K562 (cell line): Measurements from ENCODE around the gene PLP2. TPM values are rescaled to one million over a fixed set of nuclear protein-coding genes. Genes with fewer than 3 reads are reported as not detected.
A peak's percentile ranks its signal among the peaks of the same experiment; 100 is the strongest.

Experiments
- COPS2 ChIP-seq: fragments of 450-650 bp; conservative IDR thresholded peaks from 2 replicates; pipeline ENCODE4 v1.6.1; 2016; ENCODE audit warnings: mild to moderate bottlenecking, moderate library complexity
- E4F1 ChIP-seq: fragments of 250-450 bp; sonication (Bioruptor Pico); IDR thresholded peaks from 2 replicates; pipeline ENCODE4 v1.5.0; 2021; ENCODE audit warnings: mild to moderate bottlenecking, borderline replicate concordance
- HNRNPLL ChIP-seq: fragments of 200-400 bp; formaldehyde crosslinking; IDR thresholded peaks from 2 replicates; pipeline ENCODE4 v1.6.1; 2017; ENCODE audit warnings: low read length, low read depth, mild to moderate bottlenecking; ENCODE audit not compliant: poor library complexity, severe bottlenecking
- KLF16 ChIP-seq: IDR thresholded peaks from 2 replicates; pipeline ENCODE4 v1.6.1; 2016; ENCODE audit warnings: antibody characterized with exemption
- PRDM10 ChIP-seq: fragments of 450-650 bp; IDR thresholded peaks from 2 replicates; pipeline ENCODE4 v1.6.1; 2018; ENCODE audit not compliant: partially characterized antibody
- SMAD1 ChIP-seq: fragments of 150-350 bp; IDR thresholded peaks from 2 replicates; pipeline ENCODE4 v1.6.1; 2014; ENCODE audit warnings: low read length, low read depth; ENCODE audit not compliant: partially characterized antibody
- TCF3 ChIP-seq: sonication (generic); formaldehyde crosslinking; IDR thresholded peaks from 2 replicates; pipeline ENCODE4 v1.4.0; 2020; ENCODE audit warnings: mild to moderate bottlenecking, missing genetic modification reagents
- TEAD4 ChIP-seq, 2 experiments: sonication (generic) in 1 of 2; formaldehyde crosslinking in 1 of 2; IDR thresholded peaks; 2 replicates each; pipeline versions ENCODE4 v1.6.1 to v1.8.0; 2012 to 2022; ENCODE audit warnings: borderline replicate concordance in 1 of 2, inconsistent platforms in 1 of 2, low read length in 1 of 2, mild to moderate bottlenecking in 1 of 2, missing genetic modification reagents in 1 of 2
- ZBTB12 ChIP-seq: fragments of 250-450 bp; sonication (Bioruptor Pico); IDR thresholded peaks from 2 replicates; pipeline ENCODE4 v1.4.0; 2020
- ZNF316 ChIP-seq: fragments of 450-650 bp; IDR thresholded peaks from 2 replicates; pipeline ENCODE4 v1.6.1; 2016
- polyA plus RNA-seq, 8 experiments: library from polyadenylated mRNA; depleted of rRNA in 4 of 8; stranded (reverse) in 5 of 8; unstranded in 3 of 8; fragments of >200 nt; fragmentation: Nextera tagmentation in 2 of 8; fragmentation: Illumina TruSeq in 1 of 8; extraction: Ambion mirVana in 2 of 8; extraction: Trizol in 1 of 8; gene quantifications; 2 replicates each; pipeline versions ENCODE4 v1.2.1 to v1.2.3, GENCODE V29; 2011 to 2014; ENCODE audit warnings: inconsistent platforms in 1 of 8, missing spikeins in 1 of 8
- total RNA-seq, 7 experiments: library from RNA; depleted of rRNA in 6 of 7; stranded (reverse); fragments of >200 nt in 6 of 7; fragmentation: Illumina TruSeq in 2 of 7; extraction: Trizol in 2 of 7; gene quantifications; 2 replicates each; pipeline versions ENCODE4 v1.2.1 to v1.2.3, GENCODE V29; 2011 to 2021; ENCODE audit warnings: low replicate concordance in 1 of 7
- TF ChIP-seq, protein P1 (sequence below), 2 experiments: fragments of 450-650 bp; conservative IDR thresholded peaks; 2 replicates each; pipeline ENCODE4 v1.6.1; 2017; ENCODE audit warnings: mild to moderate bottlenecking in 2 of 2, moderate library complexity in 2 of 2
- TF ChIP-seq, protein P2 (sequence below): fragments of 450-650 bp; IDR thresholded peaks from 2 replicates; pipeline ENCODE4 v1.7.1; 2018; ENCODE audit warnings: mild to moderate bottlenecking, low read depth; ENCODE audit not compliant: partially characterized antibody

PLP2 gene
- total and polyA plus RNA-seq, 9 of the 15 experiments (the other 6 are each of a cell fraction or from before 2014, with no cell fraction given): 34.7 to 236 (median 112) TPM

DNA sequence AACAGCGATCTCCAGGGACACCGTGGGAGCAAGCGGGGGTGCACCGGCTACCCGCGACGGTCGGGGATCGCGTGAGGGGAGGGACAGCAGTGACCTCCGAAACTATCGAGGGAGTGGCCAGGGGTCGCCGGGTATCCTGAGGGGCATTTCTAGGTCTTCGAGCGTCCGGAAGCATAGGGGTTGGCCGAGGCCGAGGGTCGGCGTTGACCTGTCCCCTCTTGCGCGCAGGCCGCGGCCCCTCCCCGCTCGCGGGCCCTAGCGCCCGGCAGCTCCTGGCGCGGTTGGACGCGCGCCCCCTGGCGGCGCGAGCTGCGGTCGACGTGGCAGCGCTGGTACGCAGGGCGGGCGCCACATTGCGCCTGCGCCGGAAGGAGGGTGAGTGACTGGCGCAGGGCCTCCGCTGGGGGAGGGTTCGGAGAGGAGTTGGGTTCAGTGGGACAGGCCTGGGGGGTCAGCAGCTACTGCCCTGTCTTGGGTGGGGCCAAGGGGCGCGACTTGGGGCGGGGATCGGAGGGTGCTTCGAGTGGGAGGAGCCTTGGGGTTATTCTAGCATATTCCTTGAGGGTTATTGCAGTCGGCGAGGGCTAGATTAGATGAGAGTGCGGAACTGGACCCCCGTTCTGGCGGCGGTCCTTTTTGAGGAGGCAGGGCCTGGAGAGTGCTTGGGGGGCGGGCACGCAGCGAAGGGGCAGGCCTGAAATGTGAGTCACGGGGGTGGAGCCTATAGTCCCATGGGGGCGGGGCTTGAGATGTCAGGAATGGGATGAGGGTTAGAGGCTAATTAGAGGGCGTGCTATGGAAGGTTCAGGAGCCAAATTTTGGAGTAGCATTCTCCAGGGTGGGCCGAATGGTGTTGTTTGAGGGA, 7.9 kb upstream of the PLP2 start (continued):
- TF ChIP-seq ZBTB12 (CRISPR knock-in tag) (no peak), ZNF316 (no peak), E4F1 (no peak), HNRNPLL (peak; percentile 78), KLF16 (no peak), PRDM10 (peak; percentile 99), COPS2 (no peak), SMAD1 (no peak), TCF3 (no peak), TEAD4 (IDR thresholded peaks at IDR 0.05; ENCODE audit: low read length) (no peak), TEAD4 (CRISPR knock-in tag; IDR thresholded peaks at IDR 0.05; ENCODE audit: borderline replicate concordance) (no peak)
- TF ChIP-seq, protein P1, sequence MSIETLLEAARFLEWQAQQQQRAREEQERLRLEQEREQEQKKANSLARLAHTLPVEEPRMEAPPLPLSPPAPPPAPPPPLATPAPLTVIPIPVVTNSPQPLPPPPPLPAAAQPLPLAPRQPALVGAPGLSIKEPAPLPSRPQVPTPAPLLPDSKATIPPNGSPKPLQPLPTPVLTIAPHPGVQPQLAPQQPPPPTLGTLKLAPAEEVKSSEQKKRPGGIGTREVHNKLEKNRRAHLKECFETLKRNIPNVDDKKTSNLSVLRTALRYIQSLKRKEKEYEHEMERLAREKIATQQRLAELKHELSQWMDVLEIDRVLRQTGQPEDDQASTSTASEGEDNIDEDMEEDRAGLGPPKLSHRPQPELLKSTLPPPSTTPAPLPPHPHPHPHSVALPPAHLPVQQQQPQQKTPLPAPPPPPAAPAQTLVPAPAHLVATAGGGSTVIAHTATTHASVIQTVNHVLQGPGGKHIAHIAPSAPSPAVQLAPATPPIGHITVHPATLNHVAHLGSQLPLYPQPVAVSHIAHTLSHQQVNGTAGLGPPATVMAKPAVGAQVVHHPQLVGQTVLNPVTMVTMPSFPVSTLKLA (conservative IDR thresholded peaks at IDR 0.05): no peak; a peak in 1 of 4 replicates
- TF ChIP-seq, protein P2, sequence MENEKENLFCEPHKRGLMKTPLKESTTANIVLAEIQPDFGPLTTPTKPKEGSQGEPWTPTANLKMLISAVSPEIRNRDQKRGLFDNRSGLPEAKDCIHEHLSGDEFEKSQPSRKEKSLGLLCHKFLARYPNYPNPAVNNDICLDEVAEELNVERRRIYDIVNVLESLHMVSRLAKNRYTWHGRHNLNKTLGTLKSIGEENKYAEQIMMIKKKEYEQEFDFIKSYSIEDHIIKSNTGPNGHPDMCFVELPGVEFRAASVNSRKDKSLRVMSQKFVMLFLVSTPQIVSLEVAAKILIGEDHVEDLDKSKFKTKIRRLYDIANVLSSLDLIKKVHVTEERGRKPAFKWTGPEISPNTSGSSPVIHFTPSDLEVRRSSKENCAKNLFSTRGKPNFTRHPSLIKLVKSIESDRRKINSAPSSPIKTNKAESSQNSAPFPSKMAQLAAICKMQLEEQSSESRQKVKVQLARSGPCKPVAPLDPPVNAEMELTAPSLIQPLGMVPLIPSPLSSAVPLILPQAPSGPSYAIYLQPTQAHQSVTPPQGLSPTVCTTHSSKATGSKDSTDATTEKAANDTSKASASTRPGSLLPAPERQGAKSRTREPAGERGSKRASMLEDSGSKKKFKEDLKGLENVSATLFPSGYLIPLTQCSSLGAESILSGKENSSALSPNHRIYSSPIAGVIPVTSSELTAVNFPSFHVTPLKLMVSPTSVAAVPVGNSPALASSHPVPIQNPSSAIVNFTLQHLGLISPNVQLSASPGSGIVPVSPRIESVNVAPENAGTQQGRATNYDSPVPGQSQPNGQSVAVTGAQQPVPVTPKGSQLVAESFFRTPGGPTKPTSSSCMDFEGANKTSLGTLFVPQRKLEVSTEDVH: no peak
